Pons (tissue), 1 donor: ENCODE measurements around the gene DENND6A.
"Not testable (repeated sequence)": the region's sequence is repeated elsewhere in the genome, so short reads cannot be mapped to it uniquely, and the experiment has no call there.

Source experiments
- DNase-seq: peaks from one replicate; pipeline ENCODE4 v3.0.0-alpha.2; 2016; ENCODE audit warnings: low spot score

DENND6A gene

DNA sequence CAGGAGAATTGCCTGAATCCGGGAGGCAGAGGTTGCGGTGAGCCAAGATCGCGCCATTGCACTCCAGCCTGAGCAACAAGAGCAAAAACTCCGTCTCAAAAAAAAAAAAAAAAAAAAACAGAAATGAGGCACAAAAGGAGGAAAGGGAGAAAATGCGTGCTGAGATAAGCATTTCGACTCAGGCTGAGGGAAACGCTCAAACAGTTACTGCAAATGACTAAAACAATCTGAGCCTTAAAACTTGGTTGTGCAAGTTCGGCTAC is 813 bp downstream of the DENND6A start:
- not testable (repeated sequence) for DNase-seq

DNA sequence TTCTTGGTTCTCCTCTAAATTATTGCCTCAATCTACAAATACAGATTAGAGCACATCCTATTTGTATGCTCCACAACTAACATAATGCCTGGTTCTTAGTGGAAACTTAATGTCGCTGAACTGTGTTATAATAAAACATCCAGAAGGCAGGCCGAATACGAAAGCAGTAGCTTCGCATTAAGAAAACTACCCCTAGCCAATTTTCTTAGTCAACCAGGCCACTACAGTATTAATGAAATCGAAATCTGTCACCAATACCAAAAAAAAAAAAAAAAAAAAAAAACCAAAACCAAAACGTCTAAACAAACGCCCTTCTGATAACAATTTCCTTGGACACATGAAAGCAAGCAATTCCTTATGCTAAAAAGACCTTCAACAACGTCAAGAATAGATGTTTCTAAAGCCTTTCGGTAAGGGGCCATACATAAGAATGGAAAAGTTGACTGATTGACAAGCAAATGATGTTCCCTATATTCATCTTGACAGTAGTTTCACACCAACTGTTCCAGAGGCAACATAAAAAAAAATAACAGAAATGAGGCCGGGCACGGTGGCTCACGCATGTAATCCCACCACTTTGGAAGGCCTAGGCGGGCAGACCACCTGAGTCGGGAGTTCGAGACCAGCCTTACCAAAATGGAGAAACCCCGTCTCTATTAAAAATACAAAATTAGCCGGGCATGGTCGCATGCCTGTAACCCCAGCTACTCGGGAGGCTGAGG is 1.3 kb downstream of the DENND6A start:
- DNase-seq: no peak

DNA sequence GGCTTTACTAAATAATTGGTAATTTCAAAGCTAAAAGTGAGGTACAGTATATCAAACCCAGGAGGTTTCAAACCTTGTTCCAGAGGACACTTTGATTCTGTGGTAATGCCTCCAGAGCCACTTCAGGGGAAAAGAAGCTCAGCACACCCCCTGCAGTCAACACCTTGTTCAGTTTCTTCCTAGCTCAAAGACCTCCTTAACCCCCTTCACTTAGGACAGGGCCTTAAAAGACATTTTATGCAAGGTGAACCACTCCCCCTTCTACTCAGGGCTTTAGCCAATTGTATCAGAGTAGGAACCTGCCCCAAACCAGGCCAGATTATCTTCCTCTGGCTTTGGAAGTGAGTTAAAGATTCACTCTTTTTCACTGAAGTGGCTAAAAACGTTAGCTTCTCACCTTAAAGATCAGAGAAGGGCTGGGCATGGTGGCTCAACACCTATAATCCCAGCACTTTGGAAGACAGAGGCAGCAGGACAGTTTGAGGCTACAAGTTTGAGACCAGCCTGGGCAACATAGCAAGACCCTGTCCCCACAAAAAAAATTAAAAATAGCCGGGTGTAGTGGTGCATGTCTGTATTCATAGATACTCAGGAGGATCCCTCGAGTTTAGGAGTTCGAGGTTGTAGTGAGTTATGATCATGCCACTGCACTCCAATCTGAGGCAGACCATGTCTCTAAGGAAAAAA is 3.4 kb downstream of the DENND6A start:
- DNase-seq: no peak

DNA sequence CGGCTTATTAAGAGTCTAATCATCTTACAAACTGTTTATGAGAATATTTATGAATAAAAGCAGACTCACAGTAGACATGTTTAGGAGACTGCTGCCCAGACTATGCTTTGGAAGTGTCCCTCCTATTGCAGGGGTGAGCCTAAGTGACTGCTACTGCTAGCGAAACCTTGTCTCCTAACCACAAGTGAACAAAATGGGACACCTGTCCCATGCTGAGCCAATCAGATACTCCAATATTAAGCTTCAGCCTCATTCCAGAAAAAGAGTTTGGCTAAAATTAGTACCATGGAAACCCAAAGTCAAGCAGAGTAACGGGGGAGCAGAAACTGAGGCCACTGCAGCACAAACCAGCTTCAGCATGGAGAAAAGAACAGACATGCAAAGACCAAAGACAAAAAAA is 4.6 kb downstream of the DENND6A start:
- no peak for DNase-seq

DNA sequence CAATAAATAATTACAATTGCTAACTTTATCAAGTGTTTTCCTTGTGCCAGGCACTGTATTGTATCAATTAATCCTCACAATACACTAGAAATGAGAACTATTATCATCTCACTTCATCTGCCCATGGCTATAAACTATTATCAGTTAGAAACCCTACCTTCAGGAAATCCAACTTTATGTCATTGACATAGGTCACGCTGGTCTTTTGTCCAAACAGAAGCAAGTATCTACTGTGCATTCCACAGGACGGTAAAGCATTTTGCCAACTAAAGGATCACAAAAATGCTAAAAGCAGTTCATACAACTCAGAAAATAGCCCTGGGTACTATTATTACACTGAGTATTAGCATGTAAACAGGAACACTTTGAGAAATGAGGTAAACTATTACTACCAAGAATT is 9.6 kb downstream of the DENND6A start:
- no peak for DNase-seq

DNA sequence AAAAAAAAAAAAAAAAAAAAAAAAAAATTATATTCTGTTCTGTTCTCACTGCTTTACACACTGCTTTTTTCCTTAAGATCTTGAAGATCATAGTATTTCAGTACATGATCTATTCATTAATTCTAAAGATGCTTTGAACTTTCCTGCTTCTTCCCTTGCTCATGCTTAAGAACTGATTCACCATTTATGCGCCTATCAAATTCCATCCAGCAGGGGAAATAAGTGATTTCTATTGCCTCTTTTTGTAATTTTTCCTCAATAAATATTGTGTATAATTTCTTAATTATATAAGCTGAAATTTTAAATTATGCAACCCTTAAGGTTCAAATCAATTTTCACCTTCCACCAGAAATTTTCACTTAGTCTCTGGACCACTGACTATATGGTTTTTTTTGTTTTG is 10.6 kb downstream of the DENND6A start:
- no peak for DNase-seq

DNA sequence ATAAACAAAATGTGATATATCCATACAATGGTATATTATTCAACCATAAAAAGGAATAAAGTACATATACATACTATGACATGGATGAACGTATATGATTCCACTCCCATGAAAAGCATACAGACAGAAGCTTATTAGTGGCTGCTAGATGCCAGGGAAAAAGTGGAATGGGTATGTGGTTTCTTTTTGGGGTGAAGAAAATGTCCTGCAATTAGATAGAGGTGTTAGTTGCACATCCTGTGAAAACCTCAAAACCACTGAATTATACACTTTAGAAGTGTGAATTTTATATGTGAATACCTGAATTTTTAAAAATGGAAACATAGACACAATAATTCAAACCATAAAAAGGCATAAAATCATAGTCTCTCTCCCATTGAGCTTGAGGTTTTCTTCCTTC is 11.2 kb downstream of the DENND6A start:
- DNase-seq: no peak

DNA sequence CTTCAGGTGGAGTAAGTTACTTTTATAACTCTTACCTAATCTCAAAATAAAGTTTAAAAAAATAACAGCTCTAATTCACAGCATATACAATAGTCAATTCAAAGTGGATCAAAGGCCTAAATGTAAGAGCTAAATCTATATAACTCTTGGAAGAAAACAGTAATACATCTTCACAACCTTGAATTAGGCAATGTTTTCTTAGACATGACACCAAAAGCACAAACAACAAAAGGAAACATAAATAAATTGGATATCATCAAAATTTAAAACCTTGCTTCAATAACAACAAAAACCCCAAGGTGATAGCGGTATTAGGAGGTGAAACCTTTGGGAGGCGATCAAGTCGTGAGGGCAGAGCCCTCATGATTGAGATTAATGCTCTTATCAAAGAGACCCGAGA is 12.8 kb downstream of the DENND6A start:
- no peak for DNase-seq

DNA sequence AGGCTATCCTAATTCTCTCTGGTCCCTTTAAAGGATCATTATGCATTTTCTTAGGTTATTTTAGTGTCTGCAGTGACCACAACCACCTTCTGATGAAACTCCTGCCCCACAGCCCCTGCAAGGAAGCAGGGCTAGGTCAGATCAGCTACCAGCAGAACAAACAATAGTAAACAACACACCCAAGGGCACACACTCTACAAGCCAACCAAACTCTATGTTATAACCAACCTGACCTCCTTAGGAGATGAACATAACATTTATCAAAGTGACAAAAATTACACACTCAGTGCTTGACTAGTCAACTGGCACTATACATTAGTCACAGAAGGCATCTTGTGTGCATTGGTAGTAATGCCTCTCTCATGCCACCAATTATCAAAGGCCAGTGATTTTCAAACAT is 17.3 kb downstream of the DENND6A start:
- no peak for DNase-seq

DNA sequence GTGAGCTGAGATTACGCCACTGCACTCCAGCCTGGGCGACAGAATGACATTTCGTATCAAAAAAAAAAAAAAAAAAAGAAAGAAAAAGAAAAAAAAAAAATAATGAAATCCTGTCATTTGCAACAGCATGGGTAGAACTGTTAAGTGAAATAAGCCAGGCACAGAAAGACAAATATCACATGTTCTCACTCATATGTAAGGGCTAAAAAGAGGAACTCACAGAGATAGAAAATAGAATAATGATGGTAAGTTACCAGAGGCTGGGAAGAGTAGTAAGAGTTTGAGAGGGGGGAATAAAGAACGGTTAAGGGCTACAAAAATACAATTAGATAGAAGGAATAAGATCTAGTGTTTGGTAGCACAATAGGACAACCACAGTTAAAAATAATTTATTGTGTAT is 19.7 kb downstream of the DENND6A start:
- peak; percentile 40 for DNase-seq

DNA sequence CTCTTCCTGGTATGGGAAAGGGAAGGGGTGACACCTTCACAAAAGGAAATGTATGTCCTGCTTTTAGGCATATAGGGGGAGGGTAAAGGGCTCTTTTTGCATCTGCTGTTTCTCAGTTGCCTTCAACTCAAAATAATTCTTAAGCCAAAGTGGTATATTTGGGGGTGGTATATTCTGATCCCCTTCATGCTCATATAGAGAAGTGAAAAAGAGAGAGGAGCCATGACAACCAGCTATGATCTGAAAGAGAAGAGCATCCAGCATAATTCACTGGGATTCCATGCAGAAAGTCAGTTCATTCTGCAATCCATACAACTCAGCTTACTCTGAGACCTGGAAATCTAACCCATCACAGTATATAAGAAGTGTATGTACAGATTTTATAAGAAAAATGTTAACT is 22.3 kb downstream of the DENND6A start:
- no peak for DNase-seq

DNA sequence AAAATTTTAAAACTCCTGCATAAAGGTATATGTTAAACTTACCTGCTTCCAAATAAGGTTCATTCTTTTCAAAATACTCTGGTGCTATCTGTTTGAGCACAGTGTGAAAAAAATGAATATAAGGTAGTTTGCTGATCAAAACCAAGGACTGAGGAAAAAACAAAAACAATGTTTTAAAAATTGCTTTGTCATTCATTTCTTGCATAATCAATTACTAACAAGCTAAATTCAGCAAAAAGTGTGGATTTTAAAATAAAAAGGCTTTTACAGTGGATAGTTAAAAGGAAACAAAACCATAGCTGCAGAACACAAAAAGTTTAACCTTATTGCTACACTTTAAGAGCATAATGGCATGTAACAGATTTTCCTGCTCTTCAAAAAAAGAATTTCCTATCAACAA is 31.5 kb downstream of the DENND6A start:
- DNase-seq: no peak

DNA sequence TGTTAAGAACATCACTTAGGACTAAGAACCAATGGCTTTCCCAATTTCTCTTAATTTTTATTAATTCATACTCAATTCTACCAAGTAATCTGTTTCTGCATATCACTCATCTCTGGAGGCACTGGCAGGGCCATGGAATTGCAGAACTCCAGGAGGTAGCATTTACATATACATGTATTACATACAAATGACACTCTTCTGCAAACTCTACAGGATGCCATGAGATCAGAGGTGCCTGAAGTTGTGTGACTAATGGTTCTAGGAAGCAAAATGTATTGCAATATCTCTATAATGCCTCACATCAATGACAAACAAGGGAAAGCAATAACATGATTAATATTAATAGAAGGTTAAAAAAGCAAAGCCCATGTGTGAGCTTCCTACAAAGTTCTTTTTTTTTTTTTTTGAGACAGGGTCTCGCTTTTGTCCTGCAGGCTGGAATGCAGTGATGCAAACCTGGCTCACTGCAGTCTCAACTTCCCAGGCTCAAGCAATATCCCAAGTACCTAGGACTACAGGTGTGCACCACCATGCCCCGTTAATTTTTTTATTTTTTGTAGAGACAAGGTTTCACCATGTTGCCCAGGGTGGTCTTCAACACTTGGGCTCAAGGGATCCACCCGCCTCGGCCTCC is 33.0 kb downstream of the DENND6A start:
- DNase-seq: no peak

DNA sequence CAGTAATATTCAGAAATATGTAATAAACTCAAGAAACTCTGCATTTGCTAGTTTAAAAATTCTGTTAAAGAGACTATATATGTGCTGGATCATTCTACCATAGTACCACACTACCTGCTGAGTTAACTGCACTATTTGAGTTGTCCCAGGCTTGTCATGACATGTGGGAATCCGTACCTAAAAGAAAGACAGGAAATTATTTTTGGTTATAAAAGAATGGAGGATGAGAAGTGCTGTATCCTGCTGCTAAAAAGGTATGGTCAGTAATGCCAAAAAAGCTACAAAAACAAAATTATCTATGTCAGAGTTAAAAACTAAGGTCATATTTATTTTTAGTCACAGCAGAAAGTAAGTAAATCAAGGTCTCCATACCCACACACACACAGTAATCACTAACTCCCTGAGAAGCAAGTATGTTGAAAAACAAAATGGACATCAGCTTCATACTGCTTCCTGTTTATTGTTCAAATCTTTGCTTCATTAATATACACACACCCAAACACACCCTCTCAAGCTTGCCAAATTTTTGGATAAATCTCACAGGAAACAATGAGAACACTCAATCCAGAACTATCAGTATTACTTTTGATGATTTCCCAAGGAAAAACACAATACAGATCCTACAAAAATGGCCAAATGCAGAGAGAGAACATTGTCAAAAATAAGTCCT is 33.7 kb downstream of the DENND6A start:
- DNase-seq: no peak

DNA sequence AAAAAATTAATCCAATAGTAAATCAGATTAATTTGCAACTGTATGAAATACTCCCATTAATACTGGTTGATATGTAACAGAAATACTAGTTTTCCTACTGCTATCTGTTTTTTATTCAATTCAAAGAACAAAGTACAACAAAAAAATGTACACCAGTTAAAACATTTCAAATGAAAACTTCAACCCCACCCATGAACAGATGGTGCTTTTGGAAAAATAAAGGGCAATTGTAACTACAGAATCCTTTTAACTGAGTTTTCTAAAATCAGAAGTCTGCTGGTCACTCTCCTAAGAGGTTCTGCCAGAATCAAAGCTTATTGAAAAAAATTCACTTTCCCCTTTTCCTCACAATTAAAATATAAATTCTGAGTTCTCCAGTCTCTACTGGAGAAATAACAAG is 34.3 kb downstream of the DENND6A start:
- no peak for DNase-seq

DNA sequence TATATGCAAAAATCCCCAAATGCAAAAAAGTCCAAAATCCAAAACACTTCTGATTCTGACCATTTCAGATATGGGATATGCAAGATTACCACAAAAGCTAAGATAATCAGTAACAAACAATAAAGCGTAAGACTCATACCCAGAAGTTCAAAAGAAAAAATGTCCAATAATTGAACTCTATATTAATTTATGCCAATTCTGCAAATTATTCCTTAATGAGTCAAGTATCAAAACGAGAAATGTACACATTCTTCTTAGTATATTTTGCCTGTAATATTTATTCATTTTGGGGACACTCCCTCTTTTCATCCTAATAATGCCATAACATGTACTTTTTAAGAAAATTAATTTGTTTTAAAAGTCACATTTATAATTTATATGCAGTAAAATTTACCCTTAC is 37.1 kb downstream of the DENND6A start:
- DNase-seq: no peak

DNA sequence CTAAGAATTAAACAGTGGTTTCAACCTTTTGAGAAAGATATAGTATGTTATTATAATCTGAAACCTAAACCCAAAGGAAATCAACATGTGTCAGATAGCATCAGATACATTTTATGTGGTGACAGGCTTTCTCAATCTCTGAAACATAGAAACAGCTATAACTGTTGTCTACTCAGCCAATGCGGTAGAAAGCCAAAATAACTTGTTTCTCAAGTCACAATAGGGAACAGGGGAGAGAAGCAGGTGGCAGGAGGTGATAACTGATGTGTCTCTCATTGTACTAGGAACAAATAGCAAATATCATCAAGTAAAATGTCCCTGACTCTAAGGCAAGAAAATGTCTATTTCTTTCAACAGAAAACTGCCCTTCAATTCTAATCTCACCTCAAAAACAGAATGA is 38.6 kb downstream of the DENND6A start:
- no peak for DNase-seq

DNA sequence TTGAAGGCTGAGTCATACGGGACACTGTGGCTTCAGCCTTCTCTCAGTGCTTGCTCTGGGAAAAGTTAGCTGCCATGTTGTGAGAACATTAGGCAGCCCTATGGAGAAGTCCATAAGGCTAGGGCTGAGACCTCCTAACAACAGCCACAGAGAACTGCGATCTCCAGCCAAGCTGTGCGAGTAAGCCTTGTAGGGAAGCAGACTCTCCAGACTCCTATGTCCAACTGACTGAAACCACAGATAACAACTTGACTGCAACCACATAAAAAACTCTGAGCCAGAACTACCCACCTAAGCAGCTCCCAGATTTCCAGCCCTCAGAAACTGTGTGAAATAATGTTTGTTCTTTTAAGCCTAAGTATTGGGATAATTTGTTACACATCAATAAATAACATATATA is 40.7 kb downstream of the DENND6A start:
- DNase-seq: no peak

DNA sequence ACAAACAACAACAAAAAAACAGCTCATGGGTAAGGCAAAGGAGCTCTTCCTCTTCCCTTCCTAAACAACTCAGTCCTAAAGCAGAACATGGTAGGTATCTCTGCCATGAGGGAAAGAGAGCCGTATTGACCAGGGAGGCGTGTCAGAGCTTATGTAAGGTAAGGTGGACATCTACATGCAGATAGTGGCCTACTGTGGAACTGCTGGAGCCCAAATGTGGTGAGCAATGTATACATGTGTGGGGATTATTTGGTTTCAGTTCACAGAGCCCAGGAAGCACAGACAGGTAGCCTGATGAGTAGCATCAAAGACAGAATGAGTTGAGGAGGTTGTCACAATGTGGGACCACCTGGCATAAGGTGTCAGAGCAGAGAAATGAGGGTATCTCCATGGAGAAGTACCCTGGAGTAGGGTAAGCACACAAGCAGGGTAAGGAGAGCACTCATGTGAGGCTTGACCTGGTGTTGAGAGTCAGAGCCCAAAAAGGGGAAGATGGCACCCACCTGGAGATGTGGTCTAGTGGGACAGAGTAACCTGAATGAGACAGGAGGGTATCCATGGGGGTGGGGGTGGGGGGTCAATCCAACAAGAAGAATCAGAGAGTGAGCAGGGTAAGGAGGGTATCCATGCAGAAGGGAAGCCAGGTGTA is 45.5 kb downstream of the DENND6A start:
- DNase-seq: no peak

DNA sequence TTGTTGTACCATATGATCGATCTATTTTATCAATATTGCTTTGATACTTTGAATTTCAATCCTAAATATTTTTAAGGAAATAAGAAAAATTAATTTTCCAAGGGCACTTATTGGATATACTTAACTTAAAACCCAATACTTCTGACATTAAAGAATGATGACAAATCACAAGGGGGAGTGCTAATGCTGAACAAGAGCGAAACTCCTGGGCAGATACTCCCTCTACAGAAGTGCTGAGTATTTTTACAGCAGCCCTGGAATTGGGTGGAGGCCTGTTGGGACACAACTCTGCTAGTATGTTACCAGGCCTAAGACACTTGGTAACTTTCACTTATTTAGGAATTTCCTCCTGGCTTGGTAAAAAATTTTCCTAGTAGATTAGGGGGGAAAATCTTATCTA is 46.2 kb downstream of the DENND6A start:
- no peak for DNase-seq

DNA sequence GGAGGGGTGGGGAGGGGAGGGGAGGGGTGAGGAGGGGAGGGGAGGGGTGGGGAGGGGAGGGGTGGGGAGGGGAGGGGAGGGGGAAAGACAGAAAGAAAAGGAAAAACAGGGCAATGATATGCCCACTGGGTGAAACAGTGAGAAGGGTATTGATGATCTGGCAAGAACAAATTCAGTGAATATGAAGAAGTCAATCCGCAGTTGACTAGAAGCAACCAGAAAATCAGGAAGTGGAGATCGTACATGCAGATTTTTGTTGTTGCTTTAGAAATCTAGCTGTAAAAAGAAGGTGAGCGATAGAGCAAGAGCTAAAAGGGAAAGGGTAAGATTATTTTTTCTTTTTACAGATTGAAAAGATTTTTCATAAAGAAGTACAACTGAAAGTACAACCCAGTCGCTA is 48.1 kb downstream of the DENND6A start:
- DNase-seq: no peak

DNA sequence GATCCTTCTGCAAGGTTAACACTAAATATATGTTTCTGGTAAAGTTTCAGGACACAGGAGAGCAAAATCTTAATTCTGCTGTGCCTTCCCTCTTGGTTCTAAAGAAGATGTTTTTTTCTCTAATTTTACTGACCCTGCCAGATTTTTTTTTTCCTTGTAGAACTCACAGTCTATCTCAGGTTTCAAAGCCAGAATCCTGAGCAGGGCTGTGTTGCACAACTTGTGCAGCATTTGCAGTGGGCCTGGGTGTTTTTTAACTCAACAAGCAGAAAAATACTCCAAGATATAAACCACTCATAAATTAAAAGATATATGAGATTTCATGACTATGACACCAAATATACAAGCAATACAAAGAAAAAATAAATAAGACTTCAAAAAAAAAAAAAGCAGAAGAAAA is 55.5 kb downstream of the DENND6A start:
- DNase-seq: no peak

DNA sequence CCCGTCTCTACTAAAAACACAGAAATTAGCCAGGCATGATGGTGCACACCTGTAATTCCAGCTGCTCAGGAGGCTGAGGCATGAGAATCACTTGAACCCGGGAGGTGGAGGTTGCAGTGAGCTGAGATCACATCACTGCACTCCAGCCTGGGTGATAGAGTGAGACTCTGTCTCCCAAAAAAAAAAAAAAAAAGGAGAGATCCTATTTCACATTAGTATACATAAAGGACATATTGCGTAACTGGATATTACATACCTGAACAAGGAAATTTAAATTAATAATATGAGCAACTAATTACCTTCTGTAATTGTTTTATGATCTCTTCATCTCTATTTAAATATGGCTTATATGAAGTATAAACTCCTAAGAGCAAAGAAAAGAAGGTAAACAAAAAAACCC is 58.6 kb downstream of the DENND6A start:
- not testable (repeated sequence) for DNase-seq
